Right atrium auricular region (tissue), 2 donors: ENCODE measurements around the gene CERS6. TPM values are rescaled to one million over a fixed set of nuclear protein-coding genes. Genes with fewer than 3 reads are reported as not detected.

Source experiments
- DNase-seq: peaks from one replicate; pipeline ENCODE4 v3.0.0-alpha.2; 2019; ENCODE audit warnings: low spot score
- H3K27ac ChIP-seq, 2 donors: fragments of 200-600 bp; sonication (generic); 1 replicate in 1 of 2; 2 replicates in 1 of 2; pipeline ENCODE4 v1.5.1; 2016 to 2019
- H3K27me3 ChIP-seq, 2 donors: fragments of 200-600 bp; sonication (generic); one replicate each; pipeline versions ENCODE4 v1.5.1 to v1.6.0; 2017 to 2019
- H3K36me3 ChIP-seq: fragments of 200-600 bp; sonication (generic); one replicate; pipeline ENCODE4 v1.5.1; 2016
- H3K4me1 ChIP-seq, 2 donors: fragments of 200-600 bp; sonication (generic); one replicate each; pipeline versions ENCODE4 v1.5.1 to v1.6.0; 2017 to 2019
- H3K4me3 ChIP-seq, 2 donors: fragments of 200-600 bp; sonication (generic); 1 replicate in 1 of 2; 2 replicates in 1 of 2; pipeline ENCODE4 v1.5.1; 2017 to 2019; ENCODE audit warnings: mild to moderate bottlenecking in 1 of 2, moderate library complexity in 1 of 2
- H3K9me3 ChIP-seq, 2 donors: fragments of 200-600 bp; sonication (generic); one replicate each; pipeline ENCODE4 v1.5.1; 2019
- CTCF ChIP-seq, 2 donors: fragments of 200-600 bp; sonication (generic); IDR thresholded peaks; one replicate each; pipeline ENCODE4 v1.5.1; 2019; ENCODE audit warnings: antibody characterized with exemption in 2 of 2
- total RNA-seq, 2 donors: library from RNA; depleted of rRNA; stranded (reverse); fragments of >200 nt; gene quantifications; one replicate each; pipeline ENCODE4 v1.1.0, GENCODE V29; 2016

The CERS6 gene
- total RNA-seq, 2 donors from 2014 or later, result 59.4 to 74.5 TPM

GRCh38 chr2:168466190-168466737 lies 10.2 kb downstream of the CERS6 start:
- DNase-seq, result no peak
- peaks cover 0 to 33% of the 10 kb centered on the region in 2 donors for H3K4me1 ChIP-seq
- TF ChIP-seq CTCF (IDR thresholded peaks at IDR 0.05), result no peak
- no peaks in the 10 kb centered on the region for H3K36me3 ChIP-seq
- peak overlapping the region in 1 of 2 donors; percentile 55 for H3K27ac ChIP-seq
- no peaks in the 10 kb centered on the region for H3K9me3 ChIP-seq
- H3K27me3 ChIP-seq, result no peaks in the 10 kb centered on the region
- H3K4me3 ChIP-seq, result no peak overlapping the region

GRCh38 chr2:168466834-168467565 lies 10.9 kb downstream of the CERS6 start:
- Histone ChIP-seq H3K36me3 (no peaks in the 10 kb centered on the region), H3K9me3 (no peaks in the 10 kb centered on the region), H3K27me3 (no peaks in the 10 kb centered on the region), H3K4me3 (no peak overlapping the region), H3K4me1 (peaks cover 0 to 33% of the 10 kb centered on the region in 2 donors), H3K27ac (peak overlapping the region in 1 of 2 donors; percentile 55)
- DNase-seq, result no peak
- TF ChIP-seq CTCF (IDR thresholded peaks at IDR 0.05), result no peak

DNA sequence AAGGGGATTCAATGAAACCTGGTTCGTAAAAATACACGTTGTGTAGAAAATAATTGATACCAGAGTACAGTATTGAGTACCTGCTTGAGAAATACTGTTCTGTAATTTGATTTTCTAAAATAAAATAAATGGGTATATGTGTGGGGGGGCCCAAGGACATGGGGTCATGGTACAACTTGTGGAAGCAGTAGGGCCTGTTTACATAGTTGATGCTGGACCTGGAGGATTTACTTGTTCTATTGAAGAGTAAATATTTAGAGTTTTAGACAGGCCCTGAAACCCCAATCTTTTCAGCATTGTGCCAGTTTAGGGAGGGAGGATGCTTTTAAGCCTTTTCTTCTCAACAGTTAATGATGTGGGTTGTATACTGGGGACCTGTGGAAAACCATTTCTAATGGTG lies 11.7 kb downstream of the CERS6 start:
- Histone ChIP-seq H3K4me3 (no peak overlapping the region), H3K4me1 (peaks cover 0 to 33% of the 10 kb centered on the region in 2 donors), H3K9me3 (no peaks in the 10 kb centered on the region), H3K36me3 (no peaks in the 10 kb centered on the region), H3K27ac (peak overlapping the region in 1 of 2 donors; percentile 6), H3K27me3 (no peaks in the 10 kb centered on the region)
- TF ChIP-seq CTCF (IDR thresholded peaks at IDR 0.05), result no peak
- no peak for DNase-seq

DNA sequence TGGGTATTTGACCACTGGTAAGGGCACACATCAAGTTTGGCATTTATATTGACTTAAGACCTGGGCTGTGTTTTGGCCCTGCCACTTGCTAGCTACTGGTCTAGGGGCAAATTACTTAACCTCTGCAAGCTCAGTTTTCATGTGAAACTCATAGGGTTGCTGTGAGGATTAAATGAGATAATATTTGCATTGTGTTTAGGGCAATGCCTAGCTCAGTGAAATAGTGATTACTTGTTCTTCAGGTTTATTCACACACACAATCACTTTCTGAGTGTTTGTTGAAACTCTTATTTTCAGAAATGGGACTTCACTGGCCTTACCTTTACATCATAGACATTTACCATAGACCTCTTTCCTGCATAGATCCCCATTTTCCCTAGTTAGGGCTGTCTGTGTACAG lies 12.3 kb downstream of the CERS6 start:
- no peak for TF ChIP-seq CTCF (IDR thresholded peaks at IDR 0.05)
- Histone ChIP-seq H3K27ac (peak overlapping the region in 1 of 2 donors; percentile 6), H3K4me3 (no peak overlapping the region), H3K36me3 (no peaks in the 10 kb centered on the region), H3K27me3 (no peaks in the 10 kb centered on the region), H3K9me3 (no peaks in the 10 kb centered on the region), H3K4me1 (peaks cover 0 to 33% of the 10 kb centered on the region in 2 donors)
- DNase-seq, result no peak

- Histone ChIP-seq H3K36me3 (no peaks in the 10 kb centered on the region), H3K9me3 (no peaks in the 10 kb centered on the region), H3K27ac (no peak overlapping the region), H3K27me3 (no peaks in the 10 kb centered on the region), H3K4me3 (no peak overlapping the region), H3K4me1 (peaks cover 0 to 33% of the 10 kb centered on the region in 2 donors)
- TF ChIP-seq CTCF (IDR thresholded peaks at IDR 0.05), result no peak
- no peak for DNase-seq
These were observed 13.4 kb downstream of the CERS6 start for GRCh38 chr2:168469281-168469988.
